ENCODE measurements around the gene LNPK. TPM values are rescaled to one million over a fixed set of nuclear protein-coding genes. Genes with fewer than 3 reads are reported as not detected.

The LNPK gene
- total and polyA plus RNA-seq, 4 donors, result 26.2 to 72.8 (median 39.6) TPM

- Histone ChIP-seq H3K4me1 (ENCODE audit: control insufficient read depth, insufficient read depth, low read length) (no peaks in the 10 kb centered on the region), H3K36me3 (ENCODE audit: control insufficient read depth, insufficient read depth, low read length) (no peaks in the 10 kb centered on the region), H3K27me3 (ENCODE audit: control insufficient read depth, insufficient read depth, low read length) (no peaks in the 10 kb centered on the region), H3K9me3 (ENCODE audit: control insufficient read depth, insufficient read depth, low read length) (no peaks in the 10 kb centered on the region), H3K4me3 (ENCODE audit: low read depth, low read length) (no peak overlapping the region), H3K27ac (ENCODE audit: low read depth, low read length) (no peak overlapping the region)
- no peak for DNase-seq (ENCODE audit: low read depth in 4 of 6, low spot score in 6 of 6)
- 20% methylated on average over 1 of the region's 1 CpG for WGBS (ENCODE audit: insufficient coverage)
These were observed 53.9 kb downstream of the LNPK start for GRCh38 chr2:175948191-175948590.

- H3K36me3 ChIP-seq (ENCODE audit: control insufficient read depth, insufficient read depth, low read length), result no peaks in the 10 kb centered on the region
- peaks cover 2% of the 10 kb centered on the region for H3K9me3 ChIP-seq (ENCODE audit: control insufficient read depth, insufficient read depth, low read length)
- no peaks in the 10 kb centered on the region for H3K4me1 ChIP-seq (ENCODE audit: control insufficient read depth, insufficient read depth, low read length)
- H3K27me3 ChIP-seq (ENCODE audit: control insufficient read depth, insufficient read depth, low read length), result no peaks in the 10 kb centered on the region
- no peak overlapping the region for H3K27ac ChIP-seq (ENCODE audit: low read depth, low read length)
- peak in 1 of 6 donors; percentile 33 for DNase-seq (ENCODE audit: low read depth in 4 of 6, low spot score in 6 of 6)
- H3K4me3 ChIP-seq (ENCODE audit: low read depth, low read length), result no peak overlapping the region
- no CpG with 5 or more reads among the region's 1 CpG for WGBS (ENCODE audit: insufficient coverage)
These were observed 55.0 kb downstream of the LNPK start for GRCh38 chr2:175947073-175947472.

GRCh38 chr2:175941699-175942098 is 60.4 kb downstream of the LNPK start:
- no peak overlapping the region for H3K27ac ChIP-seq (ENCODE audit: low read depth, low read length)
- no peaks in the 10 kb centered on the region for H3K36me3 ChIP-seq (ENCODE audit: control insufficient read depth, insufficient read depth, low read length)
- WGBS (ENCODE audit: insufficient coverage), result no CpG with 5 or more reads among the region's 3 CpGs
- H3K9me3 ChIP-seq (ENCODE audit: control insufficient read depth, insufficient read depth, low read length), result peaks cover 3% of the 10 kb centered on the region
- no peaks in the 10 kb centered on the region for H3K27me3 ChIP-seq (ENCODE audit: control insufficient read depth, insufficient read depth, low read length)
- H3K4me1 ChIP-seq (ENCODE audit: control insufficient read depth, insufficient read depth, low read length), result no peaks in the 10 kb centered on the region
- DNase-seq (ENCODE audit: low read depth in 4 of 6, low spot score in 6 of 6), result no peak
- H3K4me3 ChIP-seq (ENCODE audit: low read depth, low read length), result no peak overlapping the region

GRCh38 chr2:175937216-175937615 is 64.9 kb downstream of the LNPK start:
- Histone ChIP-seq H3K4me1 (ENCODE audit: control insufficient read depth, insufficient read depth, low read length) (no peaks in the 10 kb centered on the region), H3K4me3 (ENCODE audit: low read depth, low read length) (no peak overlapping the region), H3K27me3 (ENCODE audit: control insufficient read depth, insufficient read depth, low read length) (no peaks in the 10 kb centered on the region), H3K27ac (ENCODE audit: low read depth, low read length) (no peak overlapping the region), H3K9me3 (ENCODE audit: control insufficient read depth, insufficient read depth, low read length) (peaks cover 2% of the 10 kb centered on the region), H3K36me3 (ENCODE audit: control insufficient read depth, insufficient read depth, low read length) (no peaks in the 10 kb centered on the region)
- WGBS (ENCODE audit: insufficient coverage), result no CpG with 5 or more reads among the region's 2 CpGs
- no peak for DNase-seq (ENCODE audit: low read depth in 4 of 6, low spot score in 6 of 6)

GRCh38 chr2:175935289-175936181 is 66.5 kb downstream of the LNPK start:
- peak in 1 of 6 donors; percentile 6 for DNase-seq (ENCODE audit: low read depth in 4 of 6, low spot score in 6 of 6)
- Histone ChIP-seq H3K9me3 (ENCODE audit: control insufficient read depth, insufficient read depth, low read length) (no peaks in the 10 kb centered on the region), H3K36me3 (ENCODE audit: control insufficient read depth, insufficient read depth, low read length) (no peaks in the 10 kb centered on the region), H3K27me3 (ENCODE audit: control insufficient read depth, insufficient read depth, low read length) (no peaks in the 10 kb centered on the region), H3K27ac (ENCODE audit: low read depth, low read length) (no peak overlapping the region), H3K4me3 (ENCODE audit: low read depth, low read length) (no peak overlapping the region), H3K4me1 (ENCODE audit: control insufficient read depth, insufficient read depth, low read length) (no peaks in the 10 kb centered on the region)
- 85% methylated on average over 2 of the region's 3 CpGs for WGBS (ENCODE audit: insufficient coverage)

GRCh38 chr2:175932675-175933074 is 69.4 kb downstream of the LNPK start:
- Histone ChIP-seq H3K4me1 (ENCODE audit: control insufficient read depth, insufficient read depth, low read length) (no peaks in the 10 kb centered on the region), H3K4me3 (ENCODE audit: low read depth, low read length) (no peak overlapping the region), H3K36me3 (ENCODE audit: control insufficient read depth, insufficient read depth, low read length) (no peaks in the 10 kb centered on the region), H3K9me3 (ENCODE audit: control insufficient read depth, insufficient read depth, low read length) (no peaks in the 10 kb centered on the region), H3K27me3 (ENCODE audit: control insufficient read depth, insufficient read depth, low read length) (no peaks in the 10 kb centered on the region), H3K27ac (ENCODE audit: low read depth, low read length) (no peak overlapping the region)
- WGBS (ENCODE audit: insufficient coverage), result no CpG with 5 or more reads among the region's 2 CpGs
- no peak for DNase-seq (ENCODE audit: low read depth in 4 of 6, low spot score in 6 of 6)

- Histone ChIP-seq H3K4me3 (ENCODE audit: low read depth, low read length) (no peak overlapping the region), H3K36me3 (ENCODE audit: control insufficient read depth, insufficient read depth, low read length) (no peaks in the 10 kb centered on the region), H3K9me3 (ENCODE audit: control insufficient read depth, insufficient read depth, low read length) (no peaks in the 10 kb centered on the region), H3K27ac (ENCODE audit: low read depth, low read length) (no peak overlapping the region), H3K27me3 (ENCODE audit: control insufficient read depth, insufficient read depth, low read length) (no peaks in the 10 kb centered on the region), H3K4me1 (ENCODE audit: control insufficient read depth, insufficient read depth, low read length) (no peaks in the 10 kb centered on the region)
- WGBS (ENCODE audit: insufficient coverage), result 64% methylated on average over 1 of the region's 2 CpGs
- DNase-seq (ENCODE audit: low read depth in 4 of 6, low spot score in 6 of 6), result no peak
These were observed 70.3 kb downstream of the LNPK start for GRCh38 chr2:175931805-175932204.

- H3K4me1 ChIP-seq (ENCODE audit: control insufficient read depth, insufficient read depth, low read length), result no peaks in the 10 kb centered on the region
- H3K27me3 ChIP-seq (ENCODE audit: control insufficient read depth, insufficient read depth, low read length), result no peaks in the 10 kb centered on the region
- no peaks in the 10 kb centered on the region for H3K36me3 ChIP-seq (ENCODE audit: control insufficient read depth, insufficient read depth, low read length)
- DNase-seq (ENCODE audit: low read depth in 4 of 6, low spot score in 6 of 6), result no peak
- WGBS (ENCODE audit: insufficient coverage), result no CpG with 5 or more reads among the region's 1 CpG
- no peak overlapping the region for H3K4me3 ChIP-seq (ENCODE audit: low read depth, low read length)
- H3K9me3 ChIP-seq (ENCODE audit: control insufficient read depth, insufficient read depth, low read length), result no peaks in the 10 kb centered on the region
- no peak overlapping the region for H3K27ac ChIP-seq (ENCODE audit: low read depth, low read length)
These were observed 71.6 kb downstream of the LNPK start for GRCh38 chr2:175930504-175930903.

- no peaks in the 10 kb centered on the region for H3K4me1 ChIP-seq (ENCODE audit: control insufficient read depth, insufficient read depth, low read length)
- no peak overlapping the region for H3K4me3 ChIP-seq (ENCODE audit: low read depth, low read length)
- H3K36me3 ChIP-seq (ENCODE audit: control insufficient read depth, insufficient read depth, low read length), result no peaks in the 10 kb centered on the region
- 70% methylated on average over 2 of the region's 5 CpGs for WGBS (ENCODE audit: insufficient coverage)
- no peak for DNase-seq (ENCODE audit: low read depth in 4 of 6, low spot score in 6 of 6)
- no peaks in the 10 kb centered on the region for H3K9me3 ChIP-seq (ENCODE audit: control insufficient read depth, insufficient read depth, low read length)
- H3K27ac ChIP-seq (ENCODE audit: low read depth, low read length), result no peak overlapping the region
- no peaks in the 10 kb centered on the region for H3K27me3 ChIP-seq (ENCODE audit: control insufficient read depth, insufficient read depth, low read length)
These were observed 72.2 kb downstream of the LNPK start for GRCh38 chr2:175929850-175930249.

GRCh38 chr2:175926272-175926671 is 75.8 kb downstream of the LNPK start:
- no CpG with 5 or more reads among the region's 2 CpGs for WGBS (ENCODE audit: insufficient coverage)
- Histone ChIP-seq H3K36me3 (ENCODE audit: control insufficient read depth, insufficient read depth, low read length) (no peaks in the 10 kb centered on the region), H3K27me3 (ENCODE audit: control insufficient read depth, insufficient read depth, low read length) (no peaks in the 10 kb centered on the region), H3K27ac (ENCODE audit: low read depth, low read length) (no peak overlapping the region), H3K4me1 (ENCODE audit: control insufficient read depth, insufficient read depth, low read length) (no peaks in the 10 kb centered on the region), H3K9me3 (ENCODE audit: control insufficient read depth, insufficient read depth, low read length) (no peaks in the 10 kb centered on the region), H3K4me3 (ENCODE audit: low read depth, low read length) (no peak overlapping the region)
- DNase-seq (ENCODE audit: low read depth in 4 of 6, low spot score in 6 of 6), result no peak
